ENCODE data around the gene SEMA7A.

Gene SEMA7A

DNA sequence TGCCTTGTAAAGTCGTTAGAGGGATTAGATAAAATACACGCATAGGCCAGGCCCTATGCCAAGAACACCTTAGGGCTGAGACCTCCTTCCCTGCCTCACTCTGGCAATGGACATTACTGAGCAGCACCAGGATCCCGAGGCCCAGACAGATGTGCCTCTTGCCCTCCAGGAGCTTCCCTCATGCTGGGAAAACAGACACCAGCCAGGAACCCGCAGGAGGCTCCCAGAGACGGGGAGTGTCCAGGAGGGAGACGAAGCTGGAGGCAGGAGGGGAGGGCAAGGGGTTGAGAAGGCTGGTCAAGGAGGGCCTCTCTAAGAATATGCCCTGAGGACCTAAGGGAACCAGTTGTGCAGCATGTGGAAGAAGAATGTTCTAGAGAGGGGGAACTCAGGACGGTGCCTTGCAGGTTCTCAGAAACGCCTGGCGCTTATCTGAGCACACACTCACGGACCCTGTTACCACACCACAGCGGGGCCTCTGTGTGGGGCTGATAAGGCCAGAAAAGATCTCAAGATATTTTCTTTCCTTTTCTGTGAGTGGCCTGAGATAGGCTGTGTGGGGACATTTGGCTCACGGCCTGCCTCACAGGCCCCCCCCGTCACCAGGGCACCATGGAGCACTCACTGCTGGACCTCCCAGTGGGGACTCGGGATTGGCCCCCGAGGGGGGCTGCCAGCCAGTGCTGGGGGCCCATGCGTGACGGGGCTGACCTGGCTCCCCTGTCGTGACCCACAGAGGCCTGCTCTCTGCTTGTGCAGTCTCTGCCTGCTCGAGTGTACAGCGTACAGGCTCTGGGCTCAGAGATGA is 44.3 kb downstream of the SEMA7A start:
- DNase-seq (ENCODE audit: low read depth in 1 of 2, low spot score in 1 of 2): no peak

DNA sequence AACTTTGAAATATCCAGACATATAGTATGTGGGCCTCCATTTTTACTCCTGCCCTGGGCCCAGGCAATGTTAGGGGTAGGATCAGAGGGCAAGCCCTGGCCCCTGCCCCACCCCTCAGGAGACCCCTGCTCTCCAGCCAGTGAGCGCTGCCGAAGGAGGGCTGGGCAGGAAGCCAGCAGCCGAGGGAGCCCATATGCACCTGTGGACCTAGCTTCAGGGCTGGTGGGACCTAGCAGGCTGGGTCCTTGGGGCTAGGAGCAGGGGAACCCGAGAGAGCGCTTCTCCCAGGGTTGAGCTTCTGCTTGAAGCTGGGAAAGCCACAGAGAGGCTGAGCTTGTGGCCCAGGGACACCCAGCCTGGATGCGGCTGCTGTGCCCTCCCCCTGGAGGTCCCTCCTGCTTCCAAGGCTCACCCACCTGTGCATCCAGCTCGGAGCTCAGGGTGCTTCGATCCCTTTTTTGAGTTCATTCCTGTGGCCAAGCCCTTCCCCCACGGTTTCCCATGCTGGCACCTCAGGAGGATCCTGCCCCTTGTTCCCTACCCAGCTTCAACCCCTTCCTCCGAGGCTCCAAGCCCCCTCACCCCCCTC is 45.3 kb downstream of the SEMA7A start:
- DNase-seq (ENCODE audit: low read depth in 1 of 2, low spot score in 1 of 2): no peak

DNA sequence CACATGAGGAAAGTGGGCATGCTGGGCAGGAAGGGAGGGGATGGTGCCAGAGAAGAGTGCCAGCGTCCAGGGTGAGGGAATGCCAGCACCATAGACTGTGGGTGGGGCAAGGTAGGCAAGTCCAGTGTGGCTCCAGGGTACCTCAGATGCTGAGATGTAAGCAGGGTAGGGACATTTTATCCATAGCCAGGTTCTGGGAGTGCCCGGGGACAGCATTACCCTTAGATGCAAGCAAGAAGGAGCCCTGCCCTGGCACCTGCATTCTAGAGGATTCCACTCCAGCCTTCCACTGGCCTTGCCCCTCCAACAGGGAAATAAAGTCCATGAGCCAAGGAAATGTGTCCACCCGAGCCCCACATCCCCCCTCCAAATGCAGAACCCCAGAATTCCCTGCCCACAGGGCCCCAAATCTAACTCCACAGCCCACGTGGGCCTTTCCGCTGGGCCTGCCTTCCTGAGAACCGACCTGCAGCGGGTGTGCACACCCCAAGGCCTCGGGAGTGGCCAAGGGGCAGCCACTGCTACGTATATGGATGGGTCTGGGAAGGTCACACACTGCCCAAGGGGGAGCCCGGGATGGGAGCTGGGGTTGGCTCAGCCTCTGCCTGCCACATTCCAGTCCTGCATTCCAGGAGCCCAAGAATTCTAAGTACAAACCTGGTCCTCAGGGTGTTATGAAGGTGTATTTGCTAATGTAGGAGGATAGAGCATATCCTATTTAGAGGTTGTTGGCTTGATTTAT is 46.0 kb downstream of the SEMA7A start:
- DNase-seq (ENCODE audit: low read depth in 1 of 2, low spot score in 1 of 2): no peak

DNA sequence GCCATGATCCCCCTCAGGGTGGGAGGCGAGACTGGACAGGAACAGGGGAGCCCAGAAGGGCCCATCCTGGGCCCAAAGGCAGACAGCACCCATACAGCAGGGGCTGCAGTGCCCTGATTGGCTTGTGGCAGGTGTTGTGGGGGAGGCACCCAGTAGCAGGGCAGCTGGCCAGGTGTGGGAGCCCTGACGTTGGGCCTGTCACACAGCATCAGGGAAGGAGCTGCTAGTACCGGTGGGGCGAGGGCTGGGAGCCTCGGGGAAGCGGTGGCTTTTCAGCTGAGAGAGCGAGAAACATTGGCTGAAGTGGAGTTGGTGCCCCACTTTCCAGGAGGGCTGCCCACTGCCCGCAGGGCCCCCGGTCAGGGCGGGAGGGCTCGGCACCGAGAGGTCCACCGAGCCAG is 46.6 kb downstream of the SEMA7A start:
- DNase-seq (ENCODE audit: low read depth in 1 of 2, low spot score in 1 of 2): no peak

DNA sequence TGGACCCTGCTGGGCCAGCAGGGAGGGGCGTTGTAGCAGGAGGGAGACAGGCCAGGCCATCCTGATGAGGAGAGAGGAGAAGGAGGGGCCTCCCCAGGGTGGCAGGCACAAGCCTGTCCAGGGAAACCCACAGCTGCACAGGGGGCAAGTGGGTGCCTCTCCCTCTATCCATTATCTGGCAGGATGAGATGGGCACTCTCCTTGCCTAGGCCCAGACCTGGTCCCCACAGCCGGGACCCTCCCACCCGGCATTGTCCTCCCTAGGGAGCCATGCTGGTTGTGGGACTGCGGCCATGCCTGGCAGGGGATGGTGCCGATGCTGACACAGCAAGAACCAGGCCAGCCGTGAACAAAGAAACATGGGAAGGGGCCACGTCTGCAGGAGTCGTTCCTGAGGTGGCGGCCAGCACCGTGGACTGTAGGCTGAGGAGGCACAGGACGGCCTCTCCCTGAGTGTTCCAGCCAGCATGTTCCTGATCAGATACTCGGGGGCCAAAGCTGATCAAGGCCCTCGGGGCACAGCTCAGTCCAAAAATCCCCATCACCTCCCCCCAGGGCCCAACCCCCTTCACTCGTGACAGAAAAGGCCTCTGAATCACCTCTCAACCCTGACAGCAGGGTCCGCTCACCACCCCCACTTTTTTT is 47.1 kb downstream of the SEMA7A start:
- DNase-seq (ENCODE audit: low read depth in 1 of 2, low spot score in 1 of 2): no peak

DNA sequence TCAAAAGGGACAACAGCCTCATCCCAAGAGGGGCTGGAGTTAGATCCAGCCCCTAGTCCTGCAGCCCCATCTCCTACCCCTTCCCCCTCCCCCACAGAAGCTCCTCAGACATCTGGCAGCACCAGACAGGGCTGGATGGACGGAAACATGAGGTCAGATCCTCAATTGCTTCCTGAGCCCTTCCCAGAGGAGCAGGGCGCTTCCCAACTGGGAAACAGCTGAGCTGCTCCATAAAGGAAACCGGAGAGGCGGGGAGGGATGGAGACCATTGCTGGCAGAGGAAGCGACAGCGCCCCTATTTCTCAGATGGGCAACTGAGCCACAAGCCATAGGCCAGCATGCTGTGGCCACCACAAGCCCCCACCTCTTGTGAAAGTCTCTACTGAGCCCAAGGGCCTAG is 48.0 kb downstream of the SEMA7A start:
- no peak for DNase-seq (ENCODE audit: low read depth in 1 of 2, low spot score in 1 of 2)

DNA sequence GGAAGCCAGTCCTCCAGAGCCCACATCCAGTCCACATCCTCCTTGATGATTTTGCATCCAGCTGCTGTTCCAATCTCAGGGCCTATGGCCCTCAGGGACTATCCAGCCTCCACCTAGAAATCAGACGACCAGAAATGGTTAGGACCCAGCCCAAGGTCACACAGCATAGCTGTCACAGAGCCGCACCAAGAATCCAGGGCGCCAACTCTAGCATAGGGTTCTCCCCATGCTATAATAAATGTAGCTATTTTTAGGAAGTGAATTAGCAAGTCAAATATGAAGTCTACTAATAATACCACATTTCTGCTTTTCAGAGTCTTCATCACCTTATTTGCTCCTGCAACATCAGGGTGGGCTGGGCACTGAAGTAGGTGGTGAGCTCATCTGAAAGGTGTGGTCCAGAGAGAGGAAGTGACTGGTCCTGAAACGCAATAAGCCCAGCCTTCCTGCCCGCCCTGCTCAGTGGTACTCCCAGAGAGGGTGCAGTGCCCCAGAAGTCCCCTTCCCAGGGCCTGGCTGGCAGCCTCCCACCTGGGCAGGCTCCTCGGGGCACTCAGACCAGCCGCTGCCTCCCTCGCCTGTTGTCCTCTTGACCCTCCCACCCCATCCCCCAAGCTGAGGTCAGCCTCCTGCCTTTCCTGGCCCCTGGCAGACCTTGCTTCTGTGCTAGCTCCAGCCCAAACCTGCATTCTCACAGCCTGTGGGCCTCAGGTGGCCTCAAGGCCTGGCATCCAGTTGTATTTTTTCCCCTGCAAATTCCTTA is 48.7 kb downstream of the SEMA7A start:
- peak in 1 of 2 donors; percentile 66 for DNase-seq (ENCODE audit: low read depth in 1 of 2, low spot score in 1 of 2)

DNA sequence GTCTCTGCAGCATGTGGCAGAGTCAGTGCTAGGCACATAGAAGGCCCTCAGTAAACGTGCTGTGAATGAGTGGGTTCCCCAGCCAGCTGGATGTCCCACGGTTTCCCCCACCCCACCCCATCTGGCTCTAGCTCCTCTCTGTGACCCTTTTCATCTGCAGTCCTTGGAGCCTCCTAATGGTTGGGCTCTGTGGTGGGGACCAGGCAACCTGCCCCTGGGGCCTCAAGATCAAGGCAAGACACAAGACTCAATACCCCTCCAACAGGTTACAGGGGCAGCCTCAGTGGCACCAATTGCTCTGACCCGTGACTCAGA is 49.2 kb downstream of the SEMA7A start:
- DNase-seq (ENCODE audit: low read depth in 1 of 2, low spot score in 1 of 2): no peak

DNA sequence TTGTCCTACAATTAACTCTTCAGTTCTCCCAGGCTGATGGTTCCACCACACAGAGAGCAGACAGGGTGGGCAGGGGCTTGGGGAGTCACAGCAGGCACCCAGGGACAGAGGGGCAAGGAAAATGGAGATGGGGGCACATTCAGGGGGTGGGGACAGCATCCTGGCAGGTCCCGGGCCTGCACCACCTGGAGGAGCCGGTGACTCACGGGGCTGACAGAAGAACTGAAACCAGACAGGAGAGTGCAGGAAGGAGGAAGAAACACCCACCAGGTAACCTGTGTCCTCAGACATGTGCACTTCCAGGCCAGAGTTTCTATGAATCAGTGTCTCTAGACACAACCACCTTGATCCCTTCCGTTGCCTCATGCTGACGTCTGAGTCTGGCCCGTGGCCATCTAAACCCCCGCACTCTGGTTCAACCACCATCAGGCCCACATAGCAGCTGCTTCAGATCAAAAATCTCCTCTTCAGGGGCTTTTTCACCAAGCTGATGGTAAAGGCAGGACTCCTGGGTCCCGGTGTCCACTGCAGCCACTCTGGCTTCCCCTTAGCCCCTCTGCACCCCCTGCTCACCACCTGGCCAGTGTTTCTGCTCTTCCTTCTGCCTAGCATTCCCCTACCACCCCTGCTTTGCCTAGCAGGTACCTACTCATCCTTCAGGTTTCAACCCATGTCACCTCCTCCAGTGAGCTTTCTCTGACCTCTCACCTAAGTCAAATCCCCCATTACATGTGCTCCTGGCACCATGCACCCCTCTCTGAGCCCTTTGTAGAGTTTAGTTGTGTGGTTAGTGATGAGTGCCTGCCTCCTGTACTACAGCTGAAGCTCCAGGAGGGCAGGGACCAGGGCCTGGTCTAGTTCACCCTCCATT is 49.8 kb downstream of the SEMA7A start:
- DNase-seq (ENCODE audit: low read depth in 1 of 2, low spot score in 1 of 2): peak in 1 of 2 donors; percentile 75

DNA sequence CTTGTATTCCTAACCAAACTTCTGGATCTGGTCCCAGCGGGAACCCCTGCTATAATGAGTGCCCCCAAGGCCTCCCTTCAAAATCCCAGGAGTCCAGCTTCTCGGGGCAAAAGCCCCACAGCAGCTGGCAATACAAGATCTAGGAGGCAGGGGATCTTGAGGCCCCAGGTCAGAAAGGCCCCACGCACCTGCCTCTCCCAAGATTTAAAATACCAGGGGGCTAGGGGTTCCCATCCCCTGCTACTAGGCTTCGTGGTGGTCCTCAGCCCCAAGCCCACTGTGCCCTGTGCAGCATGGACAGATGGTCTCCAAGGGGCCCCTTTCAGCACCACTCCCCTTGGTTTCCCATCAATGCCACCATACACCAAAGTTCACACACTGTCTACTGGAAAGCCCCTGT is 50.5 kb downstream of the SEMA7A start:
- no peak for DNase-seq (ENCODE audit: low read depth in 1 of 2, low spot score in 1 of 2)

- peak; percentile 60 to 63 for DNase-seq (ENCODE audit: low read depth in 1 of 2, low spot score in 1 of 2)
Measured at GRCh38 chr15:74382004-74382816, 51.5 kb downstream of the SEMA7A start.

DNA sequence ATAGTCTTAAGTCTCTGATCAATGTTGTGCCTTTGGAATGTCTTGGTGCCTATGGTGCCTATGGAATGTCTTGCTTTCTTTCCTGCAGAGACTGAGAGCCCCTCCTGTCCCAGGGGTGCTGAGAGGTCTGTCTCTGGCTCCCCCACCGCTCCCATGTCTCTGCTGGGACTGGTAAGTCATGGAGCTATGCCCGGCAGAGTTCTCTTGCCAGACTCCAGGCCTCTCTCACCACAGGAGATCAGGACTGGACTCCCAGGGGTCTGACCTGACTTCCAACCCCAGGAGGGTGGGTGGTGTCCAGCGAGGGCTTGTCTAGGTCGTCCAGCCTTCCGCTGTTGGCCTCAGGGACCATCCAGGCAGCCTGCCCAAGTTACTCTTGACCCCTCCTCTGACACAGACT is 52.3 kb downstream of the SEMA7A start:
- no peak for DNase-seq (ENCODE audit: low read depth in 1 of 2, low spot score in 1 of 2)

DNA sequence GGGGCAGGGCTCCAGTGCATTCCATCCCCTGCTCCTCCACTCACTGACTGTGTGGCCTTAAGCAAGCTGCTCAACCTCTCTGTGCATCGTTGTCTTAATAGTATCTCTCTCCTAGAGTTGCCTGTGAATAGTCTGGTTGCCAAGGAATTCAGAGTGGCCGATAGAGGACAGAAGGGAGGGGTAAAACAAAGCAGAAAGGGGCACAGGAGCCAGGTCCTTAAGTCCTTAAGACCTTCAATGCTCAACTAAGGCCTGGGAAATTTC is 52.6 kb downstream of the SEMA7A start:
- no peak for DNase-seq (ENCODE audit: low read depth in 1 of 2, low spot score in 1 of 2)

- DNase-seq (ENCODE audit: low read depth in 1 of 2, low spot score in 1 of 2): no peak
Measured at GRCh38 chr15:74380361-74381189, 53.2 kb downstream of the SEMA7A start.

- DNase-seq (ENCODE audit: low read depth in 1 of 2, low spot score in 1 of 2): peak in 1 of 2 donors; percentile 80
Measured at GRCh38 chr15:74378848-74379247, 54.9 kb downstream of the SEMA7A start.

DNA sequence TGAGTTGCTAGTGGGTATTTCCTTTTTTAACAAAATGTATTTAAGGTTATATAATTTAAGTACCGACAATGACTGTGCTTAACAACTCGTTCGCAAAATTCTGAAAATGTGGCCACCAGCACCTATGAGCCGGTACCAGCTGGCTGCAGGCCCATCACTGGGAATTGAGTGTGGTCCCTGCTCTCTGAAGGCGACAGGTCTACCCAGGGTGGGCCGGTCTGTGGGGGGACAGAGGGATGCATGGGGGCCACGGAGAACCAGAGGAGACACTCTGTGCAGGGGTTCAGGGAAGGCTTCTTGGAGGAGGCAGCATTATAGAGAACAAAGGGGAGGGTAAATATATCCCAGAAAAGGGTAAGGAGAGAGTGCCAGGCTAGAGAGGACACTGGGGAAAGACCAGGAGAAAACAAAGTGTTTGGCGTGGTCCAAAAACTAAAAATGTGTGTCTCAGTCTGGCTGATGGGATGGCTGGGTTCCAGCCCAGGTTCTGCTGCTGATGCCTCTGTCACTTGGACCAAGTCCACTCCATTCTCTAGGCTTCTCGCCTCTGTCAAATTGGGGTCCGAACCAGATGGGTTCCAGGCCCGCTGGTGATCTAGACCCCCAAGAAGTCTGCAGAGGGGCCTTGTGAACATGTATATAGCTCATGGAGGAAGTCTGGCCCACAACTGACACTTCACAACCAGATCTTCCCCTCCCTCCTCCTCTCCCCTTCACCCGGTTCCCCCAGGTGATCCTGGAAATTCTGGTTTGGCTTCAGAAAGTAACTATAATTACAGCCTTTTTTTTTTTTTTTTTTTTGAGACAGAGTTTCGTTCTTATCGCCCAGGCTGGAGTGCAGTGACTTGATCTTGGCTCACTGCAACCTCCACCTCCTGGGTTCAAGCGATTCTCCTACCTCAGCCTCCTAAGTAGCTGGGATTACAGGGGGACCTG is 55.7 kb downstream of the SEMA7A start:
- no peak for DNase-seq (ENCODE audit: low read depth in 1 of 2, low spot score in 1 of 2)

DNA sequence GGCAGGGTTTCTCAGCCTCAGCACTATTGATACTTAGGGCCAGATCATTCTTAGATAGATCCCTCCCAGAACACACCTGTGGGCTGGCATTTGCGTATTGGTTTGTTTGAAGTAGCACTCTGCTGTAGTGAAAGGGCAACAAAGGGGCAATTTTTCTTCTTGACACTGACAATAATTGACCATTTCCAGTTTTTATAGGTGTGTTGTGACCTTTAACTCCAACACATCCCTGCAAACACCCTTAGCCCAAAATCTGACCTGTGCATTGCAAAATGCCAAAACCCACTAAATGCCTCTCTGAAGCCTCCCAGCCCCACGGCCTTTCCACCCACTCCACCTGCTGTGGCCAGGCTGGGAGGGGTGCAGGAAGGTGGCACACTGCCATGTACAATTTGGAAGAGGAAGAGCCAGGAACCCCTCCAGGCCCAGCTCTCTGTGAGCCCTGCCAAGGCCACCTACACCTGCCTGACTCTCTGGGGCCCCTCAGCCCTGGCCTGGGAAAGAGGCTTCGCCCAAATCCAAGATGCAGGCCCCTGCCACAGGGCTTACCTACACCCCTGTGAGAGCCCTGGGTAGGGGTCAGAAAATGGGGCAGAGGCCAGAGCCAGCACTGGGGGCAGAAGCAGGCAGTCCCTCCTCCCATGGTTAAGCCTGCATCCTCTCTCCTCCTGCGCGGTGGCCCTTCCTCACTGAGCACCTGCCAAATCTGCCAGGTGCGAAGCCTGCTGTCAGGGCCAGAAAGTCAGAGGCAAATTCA is 56.8 kb downstream of the SEMA7A start:
- DNase-seq (ENCODE audit: low read depth in 1 of 2, low spot score in 1 of 2): no peak
